Activated CD4-positive, CD25-positive, alpha-beta regulatory T cell treated with anti-CD3 and anti-CD28 coated beads, Interleukin-2, amount 50 U/mL, for 72 hours (primary cell): ENCODE results near the gene ARHGAP26.

ENCODE experiments used
- DNase-seq: peaks from one replicate; pipeline ENCODE4 v3.0.0; 2021

The ARHGAP26 gene

DNA sequence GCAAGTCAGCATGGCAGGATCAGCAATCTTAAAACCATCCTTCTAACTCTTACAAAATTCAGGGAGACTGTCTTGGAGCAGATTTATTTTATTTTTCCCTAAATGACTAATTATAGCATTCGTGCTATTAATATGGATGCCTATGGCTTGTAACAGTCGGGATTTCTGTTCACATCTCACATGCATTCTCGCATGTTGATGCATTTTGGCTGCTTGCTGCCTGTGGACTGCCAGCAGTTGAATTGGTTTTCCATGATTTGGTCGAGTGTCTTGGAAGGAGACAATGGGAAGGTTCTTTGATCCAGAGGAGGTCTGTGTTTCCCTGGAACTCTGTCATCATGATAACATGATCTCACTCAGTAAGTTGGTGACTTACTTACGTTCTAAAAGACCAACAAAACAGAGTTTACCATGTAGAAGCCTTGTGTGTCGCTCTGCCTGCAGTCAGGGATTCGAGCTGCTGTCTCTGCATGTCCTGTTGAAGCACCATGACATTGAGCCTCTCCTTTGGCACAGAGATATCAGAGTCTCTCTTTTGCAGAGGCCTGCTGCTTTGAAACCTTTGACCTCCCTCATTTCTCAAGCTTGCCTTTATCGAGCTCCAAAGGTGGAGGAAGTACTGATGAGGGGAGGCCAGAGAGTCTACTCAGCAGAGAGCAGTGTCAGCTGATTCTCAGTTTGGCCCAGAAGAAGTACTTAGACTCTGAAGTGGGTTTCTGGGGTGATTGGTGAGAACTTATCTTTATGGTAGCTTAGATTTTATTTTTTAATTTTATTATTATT is 82.4 kb downstream of the ARHGAP26 start:
- DNase-seq, result no peak

DNA sequence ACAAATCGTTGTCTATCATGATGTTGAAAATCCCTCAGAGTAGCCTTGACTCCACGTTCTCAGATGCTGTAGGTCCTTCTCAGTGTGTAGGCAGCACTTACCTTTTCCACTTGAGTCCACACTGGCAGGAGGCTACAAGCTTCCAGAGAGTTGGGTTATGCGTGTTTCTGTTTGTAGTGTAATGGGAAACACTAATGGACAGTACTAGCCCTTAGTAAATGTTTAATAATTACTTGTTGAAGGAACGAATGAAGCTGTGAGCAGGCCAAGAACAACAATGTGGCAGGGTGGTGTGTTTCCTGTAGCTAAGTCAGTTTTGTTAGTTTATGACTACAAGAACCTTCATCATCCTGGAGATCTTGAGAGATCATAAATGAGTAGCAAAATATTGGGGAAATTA is 83.5 kb downstream of the ARHGAP26 start:
- no peak for DNase-seq

DNA sequence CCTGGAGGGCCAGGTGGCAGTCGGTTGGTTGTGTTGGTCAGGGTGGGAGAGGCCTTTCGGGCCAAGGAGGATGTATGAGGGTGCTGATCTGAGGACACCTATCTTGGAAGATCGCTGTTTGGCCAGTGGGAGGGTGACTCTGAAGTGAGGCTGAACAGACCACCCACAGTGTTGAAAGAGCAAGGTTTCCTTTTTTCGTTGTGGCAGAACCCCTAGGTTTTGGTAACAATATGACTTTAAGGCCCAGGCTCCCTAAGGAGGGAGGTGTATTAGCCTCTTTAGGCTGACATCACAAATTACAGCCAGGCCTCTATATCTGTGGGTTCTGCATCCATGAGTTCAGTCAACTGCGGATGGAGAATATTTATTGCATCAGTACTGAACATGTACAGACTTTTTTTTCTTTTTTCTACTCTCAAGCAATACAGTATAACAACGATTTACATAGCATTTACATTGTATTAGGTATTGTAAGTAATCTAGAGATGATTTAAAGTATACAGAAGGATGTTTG is 86.1 kb downstream of the ARHGAP26 start:
- no peak for DNase-seq

DNA sequence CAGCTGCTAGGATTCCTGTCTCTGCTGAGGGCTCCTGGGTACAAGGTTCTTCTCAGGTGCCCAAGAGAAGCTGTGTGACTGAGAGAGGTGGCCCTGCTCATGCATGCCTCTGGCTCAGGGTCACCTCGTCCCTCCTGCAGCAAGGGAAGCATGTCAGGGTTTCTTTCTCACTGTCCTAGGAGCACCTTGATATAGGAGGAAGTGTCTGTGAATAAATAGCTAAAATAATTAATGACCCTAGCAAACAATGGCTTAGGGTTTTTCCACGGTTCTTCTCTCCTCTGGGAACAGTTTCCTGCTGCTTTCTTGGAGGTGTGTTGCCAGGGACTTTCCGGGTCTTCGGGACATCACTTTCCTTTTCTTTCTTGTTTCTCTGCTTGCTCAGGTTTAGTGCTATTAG is 87.2 kb downstream of the ARHGAP26 start:
- DNase-seq, result no peak

DNA sequence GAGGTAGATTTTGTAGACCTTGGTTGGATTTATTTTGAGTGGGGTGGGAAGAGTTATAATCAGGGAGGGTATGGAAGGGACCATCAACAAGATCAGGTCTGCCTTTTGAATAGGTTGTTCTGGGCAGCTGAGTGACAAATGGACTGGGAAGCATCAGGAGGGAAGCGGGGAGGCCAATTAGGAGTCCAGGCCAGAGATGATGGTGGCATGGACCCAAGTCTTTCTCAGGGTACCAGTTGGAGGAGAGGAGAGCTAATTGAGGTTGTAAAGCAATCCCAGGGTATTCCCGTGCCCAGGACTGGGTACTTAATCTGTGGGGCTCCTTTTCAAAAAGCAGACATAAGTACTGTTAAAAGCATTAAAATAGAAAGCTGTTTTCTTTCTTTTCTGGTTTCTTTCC is 88.9 kb downstream of the ARHGAP26 start:
- DNase-seq, result no peak

DNA sequence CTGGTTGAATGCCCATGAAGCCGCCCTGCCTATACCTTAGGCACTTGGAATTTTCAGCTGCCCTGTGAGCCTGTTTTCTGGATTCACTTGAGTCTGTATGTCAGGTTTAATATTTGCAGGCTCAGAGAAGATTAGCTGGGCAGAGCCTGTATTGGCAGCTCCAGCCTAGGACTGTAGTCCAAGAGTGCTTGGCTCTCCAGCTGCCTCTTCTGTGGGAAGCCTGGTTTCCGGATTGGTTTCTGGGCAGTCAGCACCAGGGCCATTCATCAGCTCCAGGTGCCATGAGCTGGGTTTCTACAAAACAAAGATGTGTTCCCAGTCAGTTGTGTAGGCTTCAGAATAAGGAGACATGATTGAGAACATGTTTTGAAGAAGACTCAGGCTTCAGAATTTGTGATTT is 90.1 kb downstream of the ARHGAP26 start:
- DNase-seq, result no peak

DNA sequence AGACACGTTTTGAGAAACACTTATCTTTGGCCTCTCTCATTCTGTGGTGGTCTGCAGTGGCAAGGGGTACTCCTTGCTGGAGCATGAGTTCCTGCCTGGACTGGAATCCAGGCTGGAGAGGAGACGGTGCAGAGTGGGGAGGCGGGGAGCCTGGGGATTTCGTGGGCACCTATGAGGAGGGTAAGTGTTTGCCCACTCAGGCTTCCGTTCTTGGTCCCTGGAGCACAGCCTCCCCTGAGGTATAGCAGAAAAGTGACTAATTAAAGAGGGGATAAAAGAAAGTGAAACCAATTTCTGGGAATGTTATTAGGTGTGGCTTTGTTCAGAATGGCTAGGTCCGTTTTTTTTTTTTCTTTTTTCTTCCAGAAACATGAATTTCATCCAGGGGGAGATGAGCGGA is 90.8 kb downstream of the ARHGAP26 start:
- DNase-seq, result no peak

DNA sequence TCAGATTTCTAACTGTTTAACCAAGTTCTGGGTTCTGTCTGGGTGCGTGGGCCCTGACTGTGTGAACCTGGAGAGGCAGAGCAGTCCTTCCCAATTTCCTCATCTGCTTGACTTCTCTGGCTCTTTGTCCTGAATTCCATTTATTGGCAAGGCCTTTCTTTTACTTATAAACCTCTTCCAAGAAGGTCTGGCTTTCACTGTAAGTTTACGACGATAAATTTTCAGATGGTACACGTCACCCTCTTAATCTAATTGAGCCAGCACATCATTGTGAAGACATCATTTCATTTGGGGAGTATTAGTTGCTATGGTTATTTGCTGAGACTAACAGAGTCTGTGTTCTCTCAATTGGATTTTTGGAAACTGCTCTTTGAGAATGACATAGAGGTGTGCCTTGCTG is 92.4 kb downstream of the ARHGAP26 start:
- no peak for DNase-seq

DNA sequence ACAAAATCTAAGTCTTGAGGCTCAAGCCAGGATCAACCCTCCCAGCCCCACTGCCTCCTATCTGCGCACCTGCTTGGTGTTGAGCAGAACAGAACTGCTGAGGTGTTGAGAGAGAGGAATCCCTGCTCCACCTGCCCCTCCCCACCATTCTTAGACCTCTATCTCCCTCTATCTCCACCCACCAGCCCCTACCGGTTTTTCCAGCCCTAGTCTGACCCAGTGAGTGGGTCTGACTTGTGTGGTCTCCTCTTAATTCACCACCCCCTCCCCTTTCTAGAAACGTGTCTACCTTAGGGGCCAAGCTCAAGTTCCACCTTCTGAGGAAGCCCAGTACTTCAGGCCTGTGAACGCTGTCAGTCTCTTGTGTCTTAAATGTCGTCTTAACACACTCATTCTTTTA is 93.7 kb downstream of the ARHGAP26 start:
- DNase-seq, result no peak

DNA sequence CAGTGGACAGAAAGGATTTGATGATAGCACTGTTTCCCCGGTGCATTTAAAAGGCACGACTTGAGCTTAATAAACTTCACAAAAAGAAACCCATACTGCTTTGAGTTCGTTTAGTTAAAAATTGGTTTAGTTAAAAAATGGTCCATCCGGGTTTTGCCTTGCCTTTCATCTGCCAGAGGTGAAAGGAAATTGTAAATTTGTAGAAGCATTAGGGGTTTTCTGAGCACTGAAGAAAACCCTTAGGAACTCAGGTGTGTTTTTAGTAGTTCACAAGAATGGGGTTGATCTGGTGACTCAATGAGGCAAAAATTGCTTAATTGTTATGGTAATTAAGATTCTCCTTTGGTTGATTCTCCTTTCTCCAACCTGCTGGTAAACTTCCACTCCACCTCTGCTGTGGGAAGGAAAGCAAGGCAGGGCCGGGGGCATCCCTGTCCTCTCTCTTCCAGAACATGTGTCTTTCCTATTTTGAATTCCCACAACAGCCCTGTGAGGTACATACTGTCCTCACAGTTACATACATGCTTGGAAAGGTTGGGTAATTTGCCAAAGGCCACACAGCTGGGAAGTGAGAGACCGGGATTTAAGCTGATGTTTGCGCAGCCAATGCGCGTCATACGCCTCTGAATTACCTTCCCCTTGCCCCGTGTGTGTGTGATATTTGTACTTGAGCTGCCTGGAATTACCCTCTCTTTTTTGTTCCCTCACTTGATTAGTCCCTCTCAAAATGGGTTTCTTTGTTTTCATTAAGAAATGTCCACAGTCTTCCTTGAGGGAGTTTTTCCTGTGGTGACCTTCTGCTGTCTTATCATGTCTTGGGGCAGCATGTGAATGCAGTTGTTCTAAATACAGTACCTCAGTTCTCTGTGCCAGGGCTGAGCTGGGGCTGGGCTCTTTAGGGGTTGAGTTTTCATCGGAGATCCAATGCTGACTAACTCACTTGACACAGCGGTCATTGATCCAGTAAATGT is 94.4 kb downstream of the ARHGAP26 start:
- no peak for DNase-seq

DNA sequence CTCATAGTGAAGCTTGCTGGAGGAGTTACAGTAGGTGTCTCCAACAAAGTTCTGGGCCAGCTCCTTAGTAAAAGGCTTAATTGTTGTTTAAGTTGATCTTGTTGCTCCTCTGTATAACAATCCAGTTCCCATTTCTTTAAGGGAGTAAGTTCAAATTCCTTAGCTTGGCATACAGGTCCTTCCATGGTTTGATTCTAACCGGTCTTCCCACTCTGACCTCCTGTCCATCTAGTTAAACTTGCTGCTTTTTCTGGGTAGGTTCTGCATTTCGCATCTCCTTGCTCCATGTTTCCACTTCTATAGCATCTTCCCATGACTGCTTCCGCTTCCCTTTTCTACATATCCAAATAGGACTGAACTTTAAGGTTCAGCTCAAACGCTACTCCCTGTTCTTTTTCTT is 95.5 kb downstream of the ARHGAP26 start:
- no peak for DNase-seq

DNA sequence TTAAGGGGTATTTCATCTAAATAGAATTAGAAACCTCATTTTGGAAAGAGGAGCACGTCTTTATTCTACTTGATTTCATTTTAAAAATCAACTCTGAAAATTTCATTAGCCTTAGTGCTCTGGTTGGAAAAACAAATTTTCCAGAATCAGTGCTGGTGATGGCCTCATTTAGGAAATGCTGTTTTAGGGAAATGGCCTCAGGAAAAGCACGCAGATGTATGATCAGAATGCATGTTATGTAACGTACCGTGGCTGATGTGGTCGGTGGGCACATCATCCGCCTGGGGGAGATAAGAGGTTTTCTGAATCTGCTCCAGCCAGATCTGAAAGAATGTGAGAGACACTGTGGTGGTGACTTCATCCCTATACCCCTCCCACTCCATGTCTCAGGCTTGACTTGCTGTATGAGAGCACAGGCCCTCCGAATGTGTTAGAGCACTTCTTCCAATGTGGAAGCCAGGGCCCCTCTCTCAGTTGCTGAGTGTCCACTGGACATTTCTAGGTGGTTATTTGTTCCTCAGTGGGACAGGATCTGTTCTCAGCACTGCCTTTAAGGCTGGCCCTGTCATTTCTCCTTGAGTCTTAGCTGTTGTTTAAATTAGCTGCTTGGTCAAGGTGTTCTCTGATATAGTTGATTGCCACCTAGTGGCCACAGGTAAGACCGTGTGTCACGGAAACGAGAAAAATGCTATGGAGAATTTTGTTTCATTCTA is 96.5 kb downstream of the ARHGAP26 start:
- peak; percentile 35 for DNase-seq

DNA sequence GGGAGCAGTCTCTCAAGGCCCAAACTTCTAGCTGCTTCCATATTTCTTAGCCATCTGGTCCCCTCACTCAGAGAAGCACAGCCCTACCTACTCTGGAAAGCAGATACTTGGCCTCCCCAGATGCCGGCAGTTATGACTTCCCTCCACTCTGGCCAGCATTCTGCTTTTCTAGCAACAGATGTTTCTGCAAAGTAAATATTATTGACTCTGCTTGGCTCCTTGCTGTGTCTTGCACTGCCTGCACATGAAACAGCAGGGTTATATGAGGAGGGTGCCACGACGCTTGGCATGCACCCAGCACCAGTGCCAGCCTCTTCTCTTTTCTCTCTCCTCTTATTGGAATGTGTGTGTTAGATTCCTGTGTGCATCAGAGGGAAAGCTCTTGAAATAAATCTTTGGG is 99.7 kb downstream of the ARHGAP26 start:
- no peak for DNase-seq

DNA sequence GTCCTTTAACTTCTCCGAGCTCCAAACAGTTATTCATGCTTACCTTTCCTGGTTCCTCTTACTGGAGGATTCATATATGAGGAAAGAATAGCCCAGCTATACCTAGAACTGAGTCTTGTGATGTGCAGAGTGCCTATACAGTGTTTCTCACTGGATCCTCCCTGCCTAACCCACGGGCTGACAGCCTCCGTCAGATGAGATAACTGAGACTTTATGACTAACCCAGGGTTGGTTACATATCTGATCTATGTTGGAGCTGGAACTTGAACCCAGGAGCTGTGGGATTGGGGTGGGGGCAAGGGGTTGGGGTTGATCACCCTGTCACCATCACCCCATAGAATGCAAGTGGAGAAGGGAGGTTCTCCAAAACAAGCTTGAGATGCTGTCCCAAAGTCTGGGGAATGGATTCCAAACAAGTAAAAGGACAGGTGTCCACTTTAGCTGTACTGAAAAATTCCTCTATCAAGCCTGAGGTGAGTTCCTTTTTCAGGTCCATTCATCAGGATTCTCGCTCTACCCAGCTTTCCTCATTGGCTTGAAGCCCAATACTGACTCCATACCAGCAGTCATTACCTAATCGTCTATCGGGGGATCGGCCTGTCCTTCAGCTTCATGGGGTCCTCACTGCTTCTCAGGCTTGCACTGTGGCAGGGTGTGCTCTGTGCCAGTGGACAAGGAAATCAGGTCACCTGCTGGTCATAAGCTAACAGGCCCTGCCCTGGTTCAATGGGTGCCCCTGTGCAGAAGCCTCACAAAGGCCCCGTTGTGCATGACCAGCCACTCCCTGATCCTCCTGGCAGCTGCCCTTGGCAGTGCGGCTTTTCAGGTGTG is 100.6 kb downstream of the ARHGAP26 start:
- no peak for DNase-seq

DNA sequence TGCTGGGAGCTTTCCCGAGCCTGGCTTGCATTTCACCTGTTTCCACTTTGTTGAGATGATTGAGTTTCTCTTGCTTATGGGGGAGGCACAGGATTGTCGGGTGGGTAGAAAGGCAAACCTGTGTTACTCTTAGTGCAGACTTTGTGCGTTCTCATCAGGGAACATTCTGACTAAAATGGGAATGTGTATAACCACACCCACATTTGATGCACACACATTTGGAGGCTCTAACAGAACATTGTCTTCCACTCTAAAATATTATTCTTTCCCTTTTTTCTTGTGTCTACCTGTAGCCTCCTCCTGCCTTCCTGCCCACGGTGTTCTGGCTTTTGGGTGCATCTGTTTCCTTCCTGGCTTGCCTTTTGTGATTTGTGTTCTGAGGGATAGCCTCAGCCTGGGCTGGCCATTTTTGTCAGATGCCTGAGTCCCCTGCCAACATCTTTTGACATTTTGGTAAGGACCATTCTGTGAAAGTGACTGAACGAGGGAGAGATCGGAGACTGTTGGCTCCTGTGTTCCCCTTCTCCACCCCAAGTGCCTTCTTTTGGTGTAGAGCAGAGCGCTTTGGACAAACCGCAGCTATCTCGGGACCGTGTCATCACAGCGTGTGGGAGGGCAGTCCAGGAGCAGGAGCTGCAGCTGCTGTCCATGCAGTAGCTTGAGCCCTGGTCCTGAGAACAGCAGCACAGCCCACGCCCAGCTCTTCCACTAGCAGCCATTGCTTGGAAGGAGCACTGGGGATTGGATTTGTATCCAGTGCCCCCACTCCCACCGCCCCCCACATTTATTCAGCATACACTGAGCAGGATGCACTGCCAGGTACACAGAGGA is 101.4 kb downstream of the ARHGAP26 start:
- no peak for DNase-seq

DNA sequence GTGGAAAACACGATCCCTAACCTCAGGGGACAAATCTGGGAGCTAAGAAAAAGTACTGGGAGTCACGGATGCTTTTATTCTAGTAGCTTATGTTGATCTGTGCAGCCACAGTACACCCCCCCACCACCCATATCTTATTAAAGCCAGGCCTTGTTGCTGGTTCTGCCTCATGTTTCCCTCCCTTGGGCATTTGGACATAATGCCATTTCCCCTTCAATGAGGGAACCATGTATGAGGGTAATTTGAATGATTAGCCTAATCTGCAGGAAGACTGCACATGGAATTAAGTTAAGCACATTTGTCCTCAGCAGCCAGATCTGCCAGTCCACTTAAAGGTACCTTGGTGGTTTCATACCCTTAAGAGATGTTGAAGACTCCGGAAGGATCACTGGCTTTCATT is 102.0 kb downstream of the ARHGAP26 start:
- no peak for DNase-seq

DNA sequence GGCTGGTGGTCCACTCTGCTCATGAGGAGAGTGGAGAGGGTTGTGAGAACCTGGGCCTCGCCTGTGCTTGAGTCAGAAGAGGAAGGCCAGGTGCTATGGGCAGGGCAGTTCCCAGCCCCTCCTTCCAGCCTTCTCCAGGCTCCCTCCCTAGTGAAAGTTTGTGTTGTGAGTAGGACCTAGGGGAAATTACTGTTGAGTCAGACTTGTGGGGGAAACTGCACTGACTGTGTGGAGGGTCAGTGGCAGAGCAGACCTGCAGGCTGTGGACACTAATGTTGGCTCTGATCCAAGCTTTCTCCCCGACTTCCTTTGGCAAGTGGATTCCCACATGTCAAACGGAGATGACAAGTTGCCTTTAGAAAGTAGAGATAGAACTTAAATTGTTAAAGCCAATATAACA is 102.6 kb downstream of the ARHGAP26 start:
- DNase-seq, result no peak

DNA sequence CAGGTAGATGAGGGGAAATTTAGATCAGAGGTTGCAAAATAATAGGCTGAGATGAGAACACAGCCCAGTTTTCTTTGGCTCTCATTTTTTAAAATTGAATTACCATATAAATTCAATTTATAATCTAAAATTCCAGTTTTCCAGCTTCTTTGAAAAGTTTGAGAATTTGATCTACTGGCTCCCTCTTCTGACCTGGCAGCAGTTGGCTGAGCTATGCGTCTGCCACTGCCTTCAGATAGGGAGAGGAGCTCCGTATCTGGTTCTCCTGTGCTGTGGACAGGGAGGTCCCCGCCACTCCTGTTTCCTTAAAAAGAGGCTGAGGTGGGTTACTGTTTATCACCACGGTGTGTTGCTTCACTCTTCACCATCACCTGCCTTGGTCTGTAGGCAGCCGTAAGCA is 103.7 kb downstream of the ARHGAP26 start:
- no peak for DNase-seq

DNA sequence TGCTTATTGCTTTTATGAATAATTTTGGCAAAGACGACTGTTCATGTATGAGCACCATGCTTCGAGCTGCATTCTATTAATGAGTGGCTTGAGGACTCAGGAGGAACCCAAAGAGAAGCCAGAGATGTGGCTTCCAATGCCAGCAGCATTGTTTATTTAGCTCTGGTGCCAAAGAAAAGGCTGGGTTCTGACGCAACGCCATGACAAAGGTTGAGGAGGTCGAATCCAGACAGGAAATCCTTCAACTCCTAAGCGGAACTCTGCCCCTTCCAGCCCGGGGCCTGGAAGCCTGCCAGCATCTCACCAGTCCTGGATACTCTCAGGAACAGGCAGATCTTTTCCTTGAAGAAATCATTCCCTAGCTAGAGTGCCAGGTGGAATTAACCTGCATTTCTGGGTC is 104.4 kb downstream of the ARHGAP26 start:
- DNase-seq, result no peak

DNA sequence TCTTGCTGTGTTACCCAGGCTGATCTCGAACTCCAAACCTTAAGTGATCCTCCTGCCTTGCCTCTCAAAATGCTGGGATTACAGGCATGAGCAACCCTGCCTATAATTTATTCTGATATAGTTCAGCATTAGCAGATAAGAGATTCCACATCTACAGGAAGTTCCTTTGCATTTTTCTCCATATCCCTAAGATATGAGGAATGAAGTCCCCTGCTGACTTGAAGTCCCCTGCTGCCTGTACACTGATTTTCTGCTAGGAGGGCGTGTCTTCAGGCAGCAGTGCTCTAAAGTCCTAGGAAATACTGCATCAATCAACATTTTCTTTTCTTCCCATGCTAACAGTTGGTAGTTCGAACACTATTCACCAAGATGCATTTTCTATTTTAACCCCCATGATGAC is 105.8 kb downstream of the ARHGAP26 start:
- no peak for DNase-seq

DNA sequence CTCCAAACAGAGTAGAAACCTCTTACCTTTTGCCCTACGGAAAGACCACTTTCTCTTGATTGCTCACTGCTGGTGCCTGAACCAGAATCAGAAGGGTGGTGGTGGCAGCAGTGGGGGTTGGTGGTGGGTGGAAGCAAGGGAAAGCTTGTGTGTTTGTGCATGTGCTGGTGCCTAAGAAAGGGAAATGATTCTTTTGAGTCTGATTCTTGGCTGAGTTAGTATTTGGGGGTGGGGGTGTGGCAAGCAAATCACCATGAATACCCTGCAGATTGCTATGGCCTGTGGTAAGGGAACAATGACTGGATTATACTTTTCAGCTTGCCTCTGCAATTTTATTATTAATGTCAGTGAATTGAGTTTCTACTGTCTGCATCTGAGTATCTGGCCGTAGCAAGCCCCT is 106.6 kb downstream of the ARHGAP26 start:
- DNase-seq, result no peak
